ENCODE measurements around the gene BACH1.

The BACH1 gene

DNA sequence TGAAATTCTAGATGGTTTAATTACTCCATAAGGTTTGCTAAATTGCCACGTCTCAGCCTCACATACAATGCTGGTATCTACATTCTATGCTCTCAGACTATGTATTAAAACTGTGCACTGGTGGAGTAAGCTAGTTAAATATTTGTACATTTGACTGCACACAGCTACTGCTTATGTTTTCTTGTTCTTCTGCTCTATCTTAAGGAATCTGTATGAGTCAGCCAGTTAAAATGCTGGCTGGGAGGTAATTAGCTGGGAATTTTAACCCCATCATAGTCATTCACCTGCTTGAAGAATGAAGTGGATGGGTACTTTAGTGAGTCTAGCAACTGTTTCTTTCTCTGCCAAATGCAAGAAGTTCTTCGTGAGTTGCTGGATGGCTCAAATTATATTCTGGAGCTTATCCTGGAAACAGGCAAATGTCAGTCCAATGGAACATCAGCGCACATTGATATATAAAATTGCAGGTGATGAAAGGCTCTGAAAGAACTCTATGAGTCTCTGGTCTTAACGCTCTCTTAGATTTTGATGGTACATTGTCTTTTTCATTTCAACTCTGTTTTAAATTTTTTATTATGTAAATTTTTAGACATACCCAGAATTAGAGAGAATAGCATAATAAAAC is 83.4 kb downstream of the BACH1 start:
- Histone ChIP-seq H3K4me3 (ENCODE audit: low read depth, low read length) (no peak overlapping the region), H3K27me3 (no peaks in the 10 kb centered on the region), H3K9me3 (no peaks in the 10 kb centered on the region), H3K36me3 (no peaks in the 10 kb centered on the region), H3K4me1 (peaks cover 11% of the 10 kb centered on the region)
- TF ChIP-seq, protein P1, sequence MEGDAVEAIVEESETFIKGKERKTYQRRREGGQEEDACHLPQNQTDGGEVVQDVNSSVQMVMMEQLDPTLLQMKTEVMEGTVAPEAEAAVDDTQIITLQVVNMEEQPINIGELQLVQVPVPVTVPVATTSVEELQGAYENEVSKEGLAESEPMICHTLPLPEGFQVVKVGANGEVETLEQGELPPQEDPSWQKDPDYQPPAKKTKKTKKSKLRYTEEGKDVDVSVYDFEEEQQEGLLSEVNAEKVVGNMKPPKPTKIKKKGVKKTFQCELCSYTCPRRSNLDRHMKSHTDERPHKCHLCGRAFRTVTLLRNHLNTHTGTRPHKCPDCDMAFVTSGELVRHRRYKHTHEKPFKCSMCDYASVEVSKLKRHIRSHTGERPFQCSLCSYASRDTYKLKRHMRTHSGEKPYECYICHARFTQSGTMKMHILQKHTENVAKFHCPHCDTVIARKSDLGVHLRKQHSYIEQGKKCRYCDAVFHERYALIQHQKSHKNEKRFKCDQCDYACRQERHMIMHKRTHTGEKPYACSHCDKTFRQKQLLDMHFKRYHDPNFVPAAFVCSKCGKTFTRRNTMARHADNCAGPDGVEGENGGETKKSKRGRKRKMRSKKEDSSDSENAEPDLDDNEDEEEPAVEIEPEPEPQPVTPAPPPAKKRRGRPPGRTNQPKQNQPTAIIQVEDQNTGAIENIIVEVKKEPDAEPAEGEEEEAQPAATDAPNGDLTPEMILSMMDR (IDR thresholded peaks at IDR 0.05; ENCODE audit: low read depth, low read length): no peak
- DNase-seq: no peak

DNA sequence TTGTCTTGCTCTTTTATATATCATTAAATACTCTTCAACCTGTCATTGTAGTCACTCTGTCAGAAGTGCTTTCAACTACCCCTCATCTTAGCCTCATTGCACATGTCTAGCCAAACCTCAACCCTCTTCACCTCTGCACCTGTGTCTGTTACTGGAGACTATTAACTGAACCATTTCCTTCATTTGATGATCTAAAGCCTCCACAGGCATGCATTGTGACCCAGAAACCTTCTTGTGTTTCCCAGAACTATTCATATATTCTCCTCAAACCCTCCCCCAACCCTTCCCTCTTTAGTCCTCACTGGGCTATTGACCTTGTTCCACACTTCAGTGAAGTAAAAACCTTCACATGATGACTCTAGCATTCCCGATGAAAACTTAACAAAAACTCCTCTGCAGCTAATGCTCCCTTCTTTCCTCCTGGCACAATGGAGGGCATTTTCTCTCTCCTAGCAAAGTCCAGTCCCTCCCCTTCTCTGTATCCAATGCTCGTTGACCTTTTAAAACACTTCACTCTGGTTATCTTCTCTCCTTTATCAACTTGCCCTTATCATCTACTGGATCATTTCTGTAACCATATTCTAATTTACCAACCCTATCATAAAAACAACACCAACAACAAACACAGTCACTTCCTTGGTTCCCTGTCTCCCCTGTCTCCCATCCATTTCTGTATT is 86.1 kb downstream of the BACH1 start:
- TF ChIP-seq, protein P1 (IDR thresholded peaks at IDR 0.05; ENCODE audit: low read depth, low read length): no peak
- Histone ChIP-seq H3K9me3 (no peaks in the 10 kb centered on the region), H3K4me3 (ENCODE audit: low read depth, low read length) (no peak overlapping the region), H3K4me1 (no peaks in the 10 kb centered on the region), H3K27me3 (no peaks in the 10 kb centered on the region), H3K36me3 (no peaks in the 10 kb centered on the region)
- no peak for DNase-seq

DNA sequence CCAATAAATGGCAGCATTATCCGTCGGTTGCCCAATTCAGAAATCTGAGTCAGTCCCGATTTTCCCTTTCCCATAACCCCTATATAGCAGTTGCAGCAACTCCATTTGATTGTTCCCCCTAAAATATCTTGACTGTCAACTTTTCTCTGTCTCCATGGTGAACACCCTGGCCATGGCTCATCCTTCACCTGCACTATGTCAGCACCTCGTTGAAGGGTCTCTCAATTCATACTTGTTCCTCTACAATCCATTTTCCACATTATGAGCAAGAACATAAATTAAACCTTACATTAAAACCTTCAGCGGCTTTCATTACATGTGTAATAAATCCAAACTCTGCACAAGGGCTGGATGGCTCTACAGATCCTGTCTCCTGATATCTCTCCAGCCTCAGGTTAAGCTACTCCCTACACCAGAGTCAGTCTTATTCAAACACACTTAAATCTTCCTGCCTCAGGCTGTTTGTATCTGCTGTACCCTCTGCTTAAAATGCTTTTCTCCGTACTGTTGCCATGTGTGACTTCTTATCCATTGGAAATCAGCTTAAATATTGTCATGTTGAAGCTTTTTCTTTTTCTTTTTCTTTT is 87.3 kb downstream of the BACH1 start:
- Histone ChIP-seq H3K4me3 (ENCODE audit: low read depth, low read length) (no peak overlapping the region), H3K36me3 (no peaks in the 10 kb centered on the region), H3K4me1 (no peaks in the 10 kb centered on the region), H3K9me3 (no peaks in the 10 kb centered on the region), H3K27me3 (no peaks in the 10 kb centered on the region)
- TF ChIP-seq, protein P1 (IDR thresholded peaks at IDR 0.05; ENCODE audit: low read depth, low read length): no peak
- DNase-seq: no peak

DNA sequence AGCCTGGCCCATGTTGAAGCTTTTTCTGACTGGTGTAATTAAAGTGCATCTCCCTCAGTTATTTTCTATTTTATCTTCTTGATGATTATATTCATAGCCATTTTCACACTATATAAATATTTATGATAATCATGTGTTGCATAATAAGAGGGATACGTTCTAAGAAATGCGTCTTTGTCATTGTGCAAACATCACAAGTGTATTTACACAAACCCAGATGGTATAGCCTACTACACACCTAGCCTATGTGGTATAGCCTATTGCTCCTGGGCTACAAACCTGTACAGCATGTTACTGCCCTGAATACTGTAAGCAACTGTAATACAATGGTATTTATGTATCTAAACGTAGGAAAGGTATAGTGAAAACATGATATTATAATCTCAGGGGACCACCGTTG is 88.1 kb downstream of the BACH1 start:
- Histone ChIP-seq H3K27me3 (no peaks in the 10 kb centered on the region), H3K4me1 (no peaks in the 10 kb centered on the region), H3K4me3 (ENCODE audit: low read depth, low read length) (no peak overlapping the region), H3K9me3 (no peaks in the 10 kb centered on the region; the same call in 1 of the 2 replicates), H3K36me3 (no peaks in the 10 kb centered on the region)
- TF ChIP-seq, protein P1 (IDR thresholded peaks at IDR 0.05; ENCODE audit: low read depth, low read length): no peak
- no peak for DNase-seq

DNA sequence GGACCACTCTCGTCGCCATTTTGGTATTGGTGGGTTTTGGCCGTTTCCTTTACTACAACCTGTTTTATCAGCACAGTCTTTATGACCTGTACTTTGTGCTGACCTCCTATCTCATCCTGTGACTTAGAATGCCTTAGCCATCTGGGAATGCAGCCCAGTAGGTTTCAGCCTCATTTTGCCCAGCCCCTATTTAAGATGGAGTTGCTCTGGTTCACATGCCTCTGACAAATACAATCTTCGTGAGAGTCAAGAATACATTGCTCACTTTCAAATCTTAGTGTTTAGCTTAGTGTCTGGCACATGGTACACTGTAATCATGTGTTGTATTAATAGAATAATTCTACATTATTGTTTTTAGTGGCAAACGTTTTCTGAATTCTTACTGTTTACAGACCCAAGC is 88.9 kb downstream of the BACH1 start:
- Histone ChIP-seq H3K36me3 (no peaks in the 10 kb centered on the region), H3K27me3 (no peaks in the 10 kb centered on the region), H3K9me3 (no peaks in the 10 kb centered on the region; the same call in 1 of the 2 replicates), H3K4me3 (ENCODE audit: low read depth, low read length) (no peak overlapping the region), H3K4me1 (no peaks in the 10 kb centered on the region)
- DNase-seq: no peak
- TF ChIP-seq, protein P1 (IDR thresholded peaks at IDR 0.05; ENCODE audit: low read depth, low read length): no peak

DNA sequence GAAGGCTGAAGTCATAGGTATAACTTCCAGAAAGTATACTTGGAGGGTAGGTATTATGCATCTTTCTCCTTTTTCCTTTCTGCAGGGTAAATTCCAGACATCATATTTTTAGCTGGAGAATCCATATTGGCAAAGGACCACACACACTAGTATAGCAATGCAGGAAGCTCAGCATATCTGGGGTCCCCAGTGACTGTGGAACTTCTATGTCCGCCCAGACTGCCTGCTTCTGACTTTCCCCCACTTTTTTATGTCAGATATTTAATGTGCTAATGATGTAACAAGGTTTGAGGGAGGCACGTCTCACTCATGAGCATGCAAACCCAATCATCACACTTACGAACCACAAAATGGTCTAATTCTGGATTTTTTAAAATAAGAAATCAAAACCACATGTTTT is 90.4 kb downstream of the BACH1 start:
- Histone ChIP-seq H3K27me3 (no peaks in the 10 kb centered on the region), H3K4me3 (ENCODE audit: low read depth, low read length) (no peak overlapping the region), H3K9me3 (no peaks in the 10 kb centered on the region; the same call in 1 of the 2 replicates), H3K36me3 (no peaks in the 10 kb centered on the region), H3K4me1 (no peaks in the 10 kb centered on the region)
- TF ChIP-seq, protein P1 (IDR thresholded peaks at IDR 0.05; ENCODE audit: low read depth, low read length): no peak
- DNase-seq: no peak

Measured in BE2C (cell line).